ENCODE measurements around the gene BGN.

The BGN gene

GRCh38 chrX:153494541-153495361 lies at the start of gene BGN:
Gene BGN, plus strand, starts transcription at chrX:153494980. Its CDS starts 9,652 bp downstream, at chrX:153504632.
- DNase-seq = no peak

- DNase-seq = no peak
Measured at GRCh38 chrX:153445106-153445855, 49.5 kb upstream of the BGN start.

- no peak for DNase-seq
Measured at GRCh38 chrX:153445856-153446635, 48.7 kb upstream of the BGN start, which contains the start of gene TREX2. Gene TREX2, minus strand, starts transcription at chrX:153446056. Its CDS starts 626 bp downstream, at chrX:153445430.

GRCh38 chrX:153446636-153446936 lies 48.2 kb upstream of the BGN start:
- no peak for DNase-seq

GRCh38 chrX:153446950-153447580 lies 47.7 kb upstream of the BGN start:
- no peak for DNase-seq

GRCh38 chrX:153447581-153447960 lies 47.2 kb upstream of the BGN start:
- DNase-seq = no peak

GRCh38 chrX:153448556-153449367 lies 46.0 kb upstream of the BGN start:
- no peak for DNase-seq

GRCh38 chrX:153449368-153450113 lies 45.2 kb upstream of the BGN start:
- DNase-seq = no peak

- DNase-seq = no peak
Measured at GRCh38 chrX:153450114-153450948, 44.4 kb upstream of the BGN start.

GRCh38 chrX:153450949-153451277 lies 43.9 kb upstream of the BGN start:
- DNase-seq = no peak

- DNase-seq = no peak
Measured at GRCh38 chrX:153454901-153455550, 39.8 kb upstream of the BGN start.

- DNase-seq = no peak
Measured at GRCh38 chrX:153455571-153455970, 39.2 kb upstream of the BGN start.

- DNase-seq = no peak
Measured at GRCh38 chrX:153456161-153456560, 38.6 kb upstream of the BGN start.

GRCh38 chrX:153456704-153457103 lies 38.1 kb upstream of the BGN start:
- no peak for DNase-seq

GRCh38 chrX:153457136-153457825 lies 37.5 kb upstream of the BGN start:
- no peak for DNase-seq

- DNase-seq = no peak
Measured at GRCh38 chrX:153457827-153458466, 36.8 kb upstream of the BGN start.

- no peak for DNase-seq
Measured at GRCh38 chrX:153458476-153458875, 36.3 kb upstream of the BGN start.

- no peak for DNase-seq
Measured at GRCh38 chrX:153459986-153460385, 34.8 kb upstream of the BGN start.

GRCh38 chrX:153460826-153461225 lies 34.0 kb upstream of the BGN start:
- DNase-seq = no peak
